Gastroesophageal sphincter (tissue), 3 donors: ENCODE measurements around the gene CNTLN.
A peak's percentile ranks its signal among the peaks of the same experiment; 100 is the strongest.

Experiments used
- EP300 ChIP-seq: sonication (generic); formaldehyde crosslinking; IDR thresholded peaks from one replicate; pipeline ENCODE4 v1.6.1; 2017; ENCODE audit warnings: antibody characterized with exemption, mild to moderate bottlenecking
- POLR2A ChIP-seq, 2 donors: fragments of 450-650 bp; IDR thresholded peaks; one replicate each; pipeline ENCODE4 v1.6.1; 2017; ENCODE audit warnings: antibody characterized with exemption in 2 of 2, mild to moderate bottlenecking in 2 of 2, moderate library complexity in 1 of 2
- POLR2AphosphoS5 ChIP-seq: sonication (generic); formaldehyde crosslinking; IDR thresholded peaks from one replicate; pipeline ENCODE4 v1.6.1; 2017; ENCODE audit warnings: antibody characterized with exemption
- TF ChIP-seq, protein P1 (sequence below), 4 experiments: fragments of 200-600 bp in 2 of 4; fragments of 450-650 bp in 2 of 4; sonication (generic) in 1 of 4; IDR thresholded peaks; one replicate each; pipeline ENCODE4 v1.5.1; 2017 to 2019; ENCODE audit warnings: antibody characterized with exemption in 4 of 4, mild to moderate bottlenecking in 2 of 4, moderate library complexity in 2 of 4

DNA sequence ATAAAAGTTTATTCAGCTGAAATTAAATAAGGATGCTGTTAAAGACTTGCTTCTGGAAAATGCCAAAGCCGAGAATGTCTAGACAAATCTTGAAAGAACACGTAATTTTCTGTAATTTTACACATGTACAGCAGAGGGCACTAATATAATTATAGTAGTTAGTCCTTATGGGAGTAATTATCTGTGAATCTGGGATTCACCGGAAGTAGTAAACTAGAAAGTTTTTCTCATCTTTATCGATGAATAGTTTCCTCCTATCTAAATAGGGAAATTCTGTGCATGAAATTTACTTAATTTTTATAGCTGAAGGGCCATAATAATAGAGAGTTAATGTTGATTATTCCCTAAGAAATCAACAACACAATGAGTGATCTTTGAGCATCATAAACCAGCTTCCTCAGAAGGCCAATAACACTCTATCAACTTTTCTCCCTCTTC is 18.4 kb upstream of the CNTLN start:
- TF ChIP-seq, protein P1, sequence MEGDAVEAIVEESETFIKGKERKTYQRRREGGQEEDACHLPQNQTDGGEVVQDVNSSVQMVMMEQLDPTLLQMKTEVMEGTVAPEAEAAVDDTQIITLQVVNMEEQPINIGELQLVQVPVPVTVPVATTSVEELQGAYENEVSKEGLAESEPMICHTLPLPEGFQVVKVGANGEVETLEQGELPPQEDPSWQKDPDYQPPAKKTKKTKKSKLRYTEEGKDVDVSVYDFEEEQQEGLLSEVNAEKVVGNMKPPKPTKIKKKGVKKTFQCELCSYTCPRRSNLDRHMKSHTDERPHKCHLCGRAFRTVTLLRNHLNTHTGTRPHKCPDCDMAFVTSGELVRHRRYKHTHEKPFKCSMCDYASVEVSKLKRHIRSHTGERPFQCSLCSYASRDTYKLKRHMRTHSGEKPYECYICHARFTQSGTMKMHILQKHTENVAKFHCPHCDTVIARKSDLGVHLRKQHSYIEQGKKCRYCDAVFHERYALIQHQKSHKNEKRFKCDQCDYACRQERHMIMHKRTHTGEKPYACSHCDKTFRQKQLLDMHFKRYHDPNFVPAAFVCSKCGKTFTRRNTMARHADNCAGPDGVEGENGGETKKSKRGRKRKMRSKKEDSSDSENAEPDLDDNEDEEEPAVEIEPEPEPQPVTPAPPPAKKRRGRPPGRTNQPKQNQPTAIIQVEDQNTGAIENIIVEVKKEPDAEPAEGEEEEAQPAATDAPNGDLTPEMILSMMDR (IDR thresholded peaks at IDR 0.05), result peak; percentile 48 to 65 (median 53)
- TF ChIP-seq POLR2AphosphoS5 (no peak), EP300 (no peak), POLR2A (IDR thresholded peaks at IDR 0.05) (no peak)
